Stimulated activated CD8-positive, alpha-beta memory T cell treated with anti-CD3 and anti-CD28 coated beads, Interleukin-4, amount 100 ng/mL, for 1 hour (primary cell): ENCODE measurements around the gene RAD17.
"Not testable (repeated sequence)": the region's sequence is repeated elsewhere in the genome, so short reads cannot be mapped to it uniquely, and the experiment has no call there.

Experiments
- DNase-seq, 2 donors: peaks; one replicate each; pipeline ENCODE4 v3.0.0-alpha.2; 2020; ENCODE audit warnings: low read depth in 2 of 2, low spot score in 1 of 2

RAD17 gene

GRCh38 chr5:69372394-69372793 is 2.8 kb downstream of the RAD17 start:
- DNase-seq: no peak

- no peak for DNase-seq
Observed at GRCh38 chr5:69374911-69375446, 5.4 kb downstream of the RAD17 start.

GRCh38 chr5:69378376-69378775 is 8.8 kb downstream of the RAD17 start:
- DNase-seq: no peak

GRCh38 chr5:69404659-69405330 is 35.2 kb downstream of the RAD17 start:
- DNase-seq: no peak

GRCh38 chr5:69414885-69415583 is 45.4 kb downstream of the RAD17 start, which contains the start of gene MARVELD2:
MARVELD2 (plus strand) TSS chr5:69415116; CDS start chr5:69419386, 4,270 bp downstream.
- DNase-seq: no peak

GRCh38 chr5:69415584-69415958 is 46.0 kb downstream of the RAD17 start:
- no peak for DNase-seq

GRCh38 chr5:69416180-69416579 is 46.6 kb downstream of the RAD17 start:
- no peak for DNase-seq

GRCh38 chr5:69416699-69417098 is 47.1 kb downstream of the RAD17 start:
- no peak for DNase-seq

GRCh38 chr5:69418554-69418953 is 48.9 kb downstream of the RAD17 start:
- no peak for DNase-seq

- no peak for DNase-seq
Observed at GRCh38 chr5:69431424-69432303, 62.0 kb downstream of the RAD17 start.

- no peak for DNase-seq
Observed at GRCh38 chr5:69432412-69433206, 63.0 kb downstream of the RAD17 start.

GRCh38 chr5:69435276-69435884 is 65.8 kb downstream of the RAD17 start:
- not testable (repeated sequence) for DNase-seq

- no peak for DNase-seq
Observed at GRCh38 chr5:69444127-69444754, 74.6 kb downstream of the RAD17 start.

- no peak for DNase-seq
Observed at GRCh38 chr5:69449511-69449910, 79.9 kb downstream of the RAD17 start.

- no peak for DNase-seq
Observed at GRCh38 chr5:69450116-69450515, 80.5 kb downstream of the RAD17 start.

- DNase-seq: not testable (repeated sequence)
Observed at GRCh38 chr5:69450527-69450926, 80.9 kb downstream of the RAD17 start.

- no peak for DNase-seq
Observed at GRCh38 chr5:69451941-69452647, 82.5 kb downstream of the RAD17 start.

GRCh38 chr5:69453487-69453886 is 83.9 kb downstream of the RAD17 start:
- DNase-seq: not testable (repeated sequence)
